ENCODE results near the gene TMEM63B. TPM values are rescaled to one million over a fixed set of nuclear protein-coding genes. Genes with fewer than 3 reads are reported as not detected.

The TMEM63B gene
- total RNA-seq, 2 donors from 2014 or later, result 64.6 to 65.2 TPM

- no peaks in the 10 kb centered on the region for H3K9me3 ChIP-seq (ENCODE audit: control insufficient read depth, low read length)
These were observed 24.7 kb downstream of the TMEM63B start for GRCh38 chr6:44152109-44152461.

GRCh38 chr6:44152533-44152932 lies 25.2 kb downstream of the TMEM63B start:
- Histone ChIP-seq H3K4me3 (ENCODE audit: low read length) (no peak overlapping the region), H3K36me3 (ENCODE audit: control insufficient read depth, insufficient read depth, low read length) (peaks cover 12% of the 10 kb centered on the region), H3K27ac (ENCODE audit: low read depth, low read length) (no peak overlapping the region), H3K27me3 (ENCODE audit: control insufficient read depth, insufficient read depth, low read length, poor library complexity, severe bottlenecking) (no peaks in the 10 kb centered on the region), H3K9me3 (ENCODE audit: control insufficient read depth, low read length) (no peaks in the 10 kb centered on the region), H3K4me1 (ENCODE audit: control insufficient read depth, insufficient read depth, low read length) (no peaks in the 10 kb centered on the region), H3K9ac (ENCODE audit: extremely low read depth, low read length, poor library complexity, severe bottlenecking) (no peak overlapping the region)
- peaks cover 17% of the 10 kb centered on the region for H3K4me1 Mint-ChIP-seq
- no peak for TF ChIP-seq CTCF (conservative IDR thresholded peaks at IDR 0.05)
- DNase-seq, result no peak
- H3K27me3 Mint-ChIP-seq (ENCODE audit: insufficient read depth), result no peaks in the 10 kb centered on the region
- H3K4me3 Mint-ChIP-seq, result no peak overlapping the region
- no peak overlapping the region for H3K27ac Mint-ChIP-seq
- no peaks in the 10 kb centered on the region for H3K9me3 Mint-ChIP-seq
- 97 to 100% methylated on average over 3 to 19 of the region's 19 CpGs for WGBS, 2 experiments (ENCODE audit: insufficient coverage in 1 of 2, insufficient read length in 1 of 2)
- peaks cover 25% of the 10 kb centered on the region for H3K36me3 Mint-ChIP-seq (ENCODE audit: low read depth)

More at GRCh38 chr6:44152109-44152461, 24.7 kb downstream of the TMEM63B start:
- DNase-seq, result no peak
- Mint-ChIP-seq H3K27me3 (ENCODE audit: insufficient read depth) (no peaks in the 10 kb centered on the region), H3K9me3 (no peaks in the 10 kb centered on the region), H3K4me1 (peaks cover 16% of the 10 kb centered on the region), H3K4me3 (no peak overlapping the region), H3K36me3 (ENCODE audit: low read depth) (peaks cover 25% of the 10 kb centered on the region), H3K27ac (no peak overlapping the region)
- Histone ChIP-seq H3K4me3 (ENCODE audit: low read length) (no peak overlapping the region), H3K4me1 (ENCODE audit: control insufficient read depth, insufficient read depth, low read length) (no peaks in the 10 kb centered on the region), H3K27ac (ENCODE audit: low read depth, low read length) (no peak overlapping the region), H3K36me3 (ENCODE audit: control insufficient read depth, insufficient read depth, low read length) (peaks cover 12% of the 10 kb centered on the region), H3K9ac (ENCODE audit: extremely low read depth, low read length, poor library complexity, severe bottlenecking) (no peak overlapping the region), H3K27me3 (ENCODE audit: control insufficient read depth, insufficient read depth, low read length, poor library complexity, severe bottlenecking) (no peaks in the 10 kb centered on the region)
- TF ChIP-seq CTCF (conservative IDR thresholded peaks at IDR 0.05), result no peak
- WGBS, 2 experiments (ENCODE audit: insufficient coverage in 1 of 2, insufficient read length in 1 of 2), result 62 to 85% methylated on average over 3 to 8 of the region's 8 CpGs

- WGBS, 2 experiments (ENCODE audit: insufficient coverage in 1 of 2, insufficient read length in 1 of 2), result 94 to 96% methylated on average over 11 to 12 of the region's 12 CpGs
- Histone ChIP-seq H3K4me3 (ENCODE audit: low read length) (no peak overlapping the region), H3K36me3 (ENCODE audit: control insufficient read depth, insufficient read depth, low read length) (peaks cover 9% of the 10 kb centered on the region), H3K9ac (ENCODE audit: extremely low read depth, low read length, poor library complexity, severe bottlenecking) (no peak overlapping the region), H3K4me1 (ENCODE audit: control insufficient read depth, insufficient read depth, low read length) (no peaks in the 10 kb centered on the region), H3K27me3 (ENCODE audit: control insufficient read depth, insufficient read depth, low read length, poor library complexity, severe bottlenecking) (no peaks in the 10 kb centered on the region), H3K27ac (ENCODE audit: low read depth, low read length) (no peak overlapping the region), H3K9me3 (ENCODE audit: control insufficient read depth, low read length) (no peaks in the 10 kb centered on the region)
- Mint-ChIP-seq H3K9me3 (no peaks in the 10 kb centered on the region), H3K36me3 (ENCODE audit: low read depth) (peaks cover 17% of the 10 kb centered on the region), H3K4me3 (no peak overlapping the region), H3K27ac (no peak overlapping the region), H3K27me3 (ENCODE audit: insufficient read depth) (no peaks in the 10 kb centered on the region), H3K4me1 (peaks cover 17% of the 10 kb centered on the region)
- no peak for TF ChIP-seq CTCF (conservative IDR thresholded peaks at IDR 0.05)
- no peak for DNase-seq
These were observed 26.7 kb downstream of the TMEM63B start for GRCh38 chr6:44154067-44154466.

All from endodermal cell (in vitro differentiated cells).